ENCODE results near the gene CREB5. TPM values are rescaled to one million over a fixed set of nuclear protein-coding genes. Genes with fewer than 3 reads are reported as not detected.

The CREB5 gene
- polyA plus RNA-seq, 1 experiment: 3.9 TPM

- Histone ChIP-seq H3K27me3 (ENCODE audit: control insufficient read depth, insufficient read depth, low read length) (no peaks in the 10 kb centered on the region), H3K36me3 (ENCODE audit: control insufficient read depth, insufficient read depth, low read length) (no peaks in the 10 kb centered on the region), H3K4me3 (ENCODE audit: low read depth, low read length) (no peak overlapping the region)
- ChIA-PET POLR2A (no interaction called here), CTCF (no interaction called here)
- no peak for DNase-seq (ENCODE audit: low read depth)
- TF ChIP-seq CTCF (IDR thresholded peaks at IDR 0.05; ENCODE audit: insufficient read depth, low read depth, low read length): no peak
Observed at GRCh38 chr7:28503396-28503795, 91.1 kb downstream of the CREB5 start.

GRCh38 chr7:28505014-28505413, 92.7 kb downstream of the CREB5 start:
- Histone ChIP-seq H3K36me3 (ENCODE audit: control insufficient read depth, insufficient read depth, low read length) (no peaks in the 10 kb centered on the region), H3K4me3 (ENCODE audit: low read depth, low read length) (no peak overlapping the region), H3K27me3 (ENCODE audit: control insufficient read depth, insufficient read depth, low read length) (no peaks in the 10 kb centered on the region)
- POLR2A ChIA-PET: no interaction called here
- no peak for DNase-seq (ENCODE audit: low read depth)
- CTCF ChIA-PET: no interaction called here
- no peak for TF ChIP-seq CTCF (IDR thresholded peaks at IDR 0.05; ENCODE audit: insufficient read depth, low read depth, low read length)

DNA sequence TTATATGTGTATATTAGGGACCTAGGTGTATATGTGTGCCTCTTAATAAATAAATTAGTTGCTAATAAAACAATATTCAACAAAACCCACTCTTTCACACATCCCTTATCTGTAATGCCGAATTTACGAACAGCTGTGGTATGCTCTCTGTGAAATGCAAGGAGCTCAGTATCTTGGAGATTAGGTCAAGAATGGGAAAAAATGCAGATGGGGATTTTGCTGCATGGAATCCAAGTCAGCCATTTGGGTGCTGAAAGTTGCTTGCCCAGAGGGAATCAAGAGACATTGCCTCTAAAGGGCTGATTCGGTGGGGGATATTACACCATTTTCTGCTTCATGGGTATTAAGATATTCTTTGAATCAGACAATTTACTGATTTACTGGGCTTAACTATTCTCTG, 93.5 kb downstream of the CREB5 start:
- TF ChIP-seq CTCF (IDR thresholded peaks at IDR 0.05; ENCODE audit: insufficient read depth, low read depth, low read length): no peak
- Histone ChIP-seq H3K36me3 (ENCODE audit: control insufficient read depth, insufficient read depth, low read length) (no peaks in the 10 kb centered on the region), H3K4me3 (ENCODE audit: low read depth, low read length) (no peak overlapping the region), H3K27me3 (ENCODE audit: control insufficient read depth, insufficient read depth, low read length) (no peaks in the 10 kb centered on the region)
- CTCF ChIA-PET: no interaction called here
- DNase-seq (ENCODE audit: low read depth): no peak
- POLR2A ChIA-PET: no interaction called here

GRCh38 chr7:28507525-28508282, 95.4 kb downstream of the CREB5 start:
- H3K4me3 ChIP-seq (ENCODE audit: low read depth, low read length): no peak overlapping the region
- no peaks in the 10 kb centered on the region for H3K27me3 ChIP-seq (ENCODE audit: control insufficient read depth, insufficient read depth, low read length)
- H3K36me3 ChIP-seq (ENCODE audit: control insufficient read depth, insufficient read depth, low read length): no peaks in the 10 kb centered on the region
- ChIA-PET CTCF (interaction anchor here (1.1 kb wide), 1 partner anchor 415 kb away, joined by 3 read pairs; no protein-coding TSS in a partner anchor), POLR2A (no interaction called here)
- DNase-seq (ENCODE audit: low read depth): no peak
- no peak for TF ChIP-seq CTCF (IDR thresholded peaks at IDR 0.05; ENCODE audit: insufficient read depth, low read depth, low read length)

DNA sequence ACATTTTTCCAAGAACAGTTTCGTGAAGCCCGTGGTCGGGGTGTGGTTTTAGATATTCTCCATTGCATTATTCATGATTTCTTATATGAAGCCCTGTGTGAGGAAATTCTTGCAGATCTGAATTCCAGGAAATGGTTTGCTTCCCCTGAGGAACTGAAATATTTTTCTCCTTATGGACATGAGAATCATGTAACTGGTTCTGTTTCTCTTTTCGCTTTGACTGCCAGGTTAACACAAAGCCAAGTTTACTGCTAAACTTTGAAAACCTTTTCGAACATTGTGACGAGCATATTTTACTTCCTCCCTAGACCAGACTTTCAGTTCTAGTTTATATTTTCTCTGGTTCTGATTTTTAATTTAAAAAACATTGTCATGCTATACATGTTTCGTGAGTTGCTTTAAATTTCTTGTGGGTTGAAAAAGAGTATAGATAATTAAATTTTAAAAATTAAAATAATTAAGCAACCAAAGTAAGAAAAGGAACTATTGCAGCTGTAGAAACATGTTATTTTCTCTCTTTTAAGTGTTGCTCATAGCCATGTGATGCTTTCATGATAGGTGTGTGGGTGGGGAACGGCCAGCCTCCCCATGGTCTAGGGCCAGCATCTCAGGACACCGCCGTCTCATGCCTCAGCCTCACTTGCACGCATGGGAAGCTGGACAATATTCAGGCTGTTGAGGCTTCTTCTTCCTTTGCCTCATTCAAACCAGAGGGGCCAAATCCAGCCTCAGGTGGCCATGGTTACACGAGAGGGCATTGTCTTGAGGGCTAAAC, 97.1 kb downstream of the CREB5 start:
- no peak for TF ChIP-seq CTCF (IDR thresholded peaks at IDR 0.05; ENCODE audit: insufficient read depth, low read depth, low read length)
- H3K4me3 ChIP-seq (ENCODE audit: low read depth, low read length): no peak overlapping the region
- ChIA-PET CTCF (interaction anchor here (0.6 kb wide), 1 partner anchor 330 kb away, joined by 4 read pairs; no protein-coding TSS in a partner anchor), POLR2A (no interaction called here)
- H3K36me3 ChIP-seq (ENCODE audit: control insufficient read depth, insufficient read depth, low read length): no peaks in the 10 kb centered on the region
- DNase-seq (ENCODE audit: low read depth): no peak
- H3K27me3 ChIP-seq (ENCODE audit: control insufficient read depth, insufficient read depth, low read length): no peaks in the 10 kb centered on the region

Data from BJ (cell line).